DMS79 treated with DMSO at 0.1 percent for 48 hours (cell line): Measurements from ENCODE around the gene OR13C2.
"Not testable (repeated sequence)": the region's sequence is repeated elsewhere in the genome, so short reads cannot be mapped to it uniquely, and the experiment has no call there.

Source experiments
- DNase-seq: peaks from one replicate; lab custom pipeline; 2025; lab: John Stamatoyannopoulos, UW

The OR13C2 gene

GRCh38 chr9:104605527-104605926 is at the start of gene OR13C2:
Gene OR13C2 (minus strand): TSS chr9:104605627. CDS start chr9:104605627, 0 bp downstream.
- not testable (repeated sequence) for DNase-seq

- DNase-seq: no peak
Observed at GRCh38 chr9:104635456-104635855, 30.0 kb upstream of the OR13C2 start.

GRCh38 chr9:104633976-104634520 is 28.6 kb upstream of the OR13C2 start:
- DNase-seq: no peak

GRCh38 chr9:104625964-104626363 is 20.5 kb upstream of the OR13C2 start:
- not testable (repeated sequence) for DNase-seq

GRCh38 chr9:104618104-104618503 is 12.7 kb upstream of the OR13C2 start, which contains the start of gene OR13C9:
Gene OR13C9 (minus strand): TSS chr9:104618204. CDS start chr9:104618204, 0 bp downstream.
- DNase-seq: no peak

- no peak for DNase-seq
Observed at GRCh38 chr9:104617418-104617817, 12.0 kb upstream of the OR13C2 start.

- no peak for DNase-seq
Observed at GRCh38 chr9:104611213-104611612, 5.8 kb upstream of the OR13C2 start.

- DNase-seq: no peak
Observed at GRCh38 chr9:104608336-104608735, 2.9 kb upstream of the OR13C2 start.

GRCh38 chr9:104606152-104606551 is 725 bp upstream of the OR13C2 start:
- DNase-seq: no peak

GRCh38 chr9:104604801-104605200 is 626 bp downstream of the OR13C2 start:
- DNase-seq: no peak

GRCh38 chr9:104599313-104599712 is 6.1 kb downstream of the OR13C2 start, which contains the start of gene OR13C5:
Gene OR13C5 (minus strand): TSS chr9:104599413. CDS start chr9:104599413, 0 bp downstream.
- DNase-seq: not testable (repeated sequence)

GRCh38 chr9:104598749-104599148 is 6.7 kb downstream of the OR13C2 start:
- not testable (repeated sequence) for DNase-seq

GRCh38 chr9:104589626-104590025 is 15.8 kb downstream of the OR13C2 start:
- DNase-seq: no peak

GRCh38 chr9:104586496-104587180 is 18.8 kb downstream of the OR13C2 start:
- DNase-seq: no peak

GRCh38 chr9:104580562-104580961 is 24.9 kb downstream of the OR13C2 start:
- DNase-seq: no peak

- DNase-seq: no peak
Observed at GRCh38 chr9:104577263-104577662, 28.2 kb downstream of the OR13C2 start.

GRCh38 chr9:104575456-104575855 is 30.0 kb downstream of the OR13C2 start:
- DNase-seq: no peak

GRCh38 chr9:104572612-104573011 is 32.8 kb downstream of the OR13C2 start:
- DNase-seq: no peak

GRCh38 chr9:104568868-104569267 is 36.6 kb downstream of the OR13C2 start, which contains the start of gene OR13C8:
Gene OR13C8 (plus strand): TSS chr9:104569168. CDS start chr9:104569168, 0 bp downstream.
- no peak for DNase-seq

GRCh38 chr9:104564358-104564757 is 41.1 kb downstream of the OR13C2 start:
- no peak for DNase-seq

- DNase-seq: no peak
Observed at GRCh38 chr9:104556830-104557634, 48.4 kb downstream of the OR13C2 start.

- no peak for DNase-seq
Observed at GRCh38 chr9:104555521-104555920, 49.9 kb downstream of the OR13C2 start.
